HG03565 (cell line): ENCODE results near the gene DAB2IP.
"Not testable (repeated sequence)": the region's sequence is repeated elsewhere in the genome, so short reads cannot be mapped to it uniquely, and the experiment has no call there.

Experiments used
- ATAC-seq: cut with Tn5 transposase; IDR thresholded peaks from one replicate; pipeline ENCODE4 v1.9.1; 2021; ENCODE audit warnings: mild to moderate bottlenecking, moderate library complexity; ENCODE audit not compliant: unreplicated experiment

DAB2IP gene

DNA sequence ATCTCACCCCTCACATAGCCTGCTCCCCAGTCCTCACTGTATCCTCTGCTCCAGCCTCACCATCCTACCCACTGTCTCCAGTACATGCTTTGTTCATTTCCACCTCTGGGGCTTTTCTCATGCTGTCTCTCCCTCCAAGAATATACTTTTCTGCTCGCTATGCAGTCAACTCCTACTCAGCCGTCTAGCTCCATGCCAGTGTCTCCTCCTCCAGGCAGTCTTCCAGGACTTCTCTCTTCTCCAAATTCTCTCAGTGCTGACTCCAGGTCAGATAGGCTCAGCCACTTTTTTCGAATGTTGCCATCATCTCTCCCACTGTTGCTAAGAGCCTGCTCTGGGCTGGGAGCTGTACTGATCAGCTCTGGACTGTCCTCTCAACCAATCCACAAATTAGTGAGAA, 8.0 kb upstream of the DAB2IP start:
- ATAC-seq, result no peak

GRCh38 chr9:121644040-121644439, 7.4 kb upstream of the DAB2IP start:
- ATAC-seq, result not testable (repeated sequence)

DNA sequence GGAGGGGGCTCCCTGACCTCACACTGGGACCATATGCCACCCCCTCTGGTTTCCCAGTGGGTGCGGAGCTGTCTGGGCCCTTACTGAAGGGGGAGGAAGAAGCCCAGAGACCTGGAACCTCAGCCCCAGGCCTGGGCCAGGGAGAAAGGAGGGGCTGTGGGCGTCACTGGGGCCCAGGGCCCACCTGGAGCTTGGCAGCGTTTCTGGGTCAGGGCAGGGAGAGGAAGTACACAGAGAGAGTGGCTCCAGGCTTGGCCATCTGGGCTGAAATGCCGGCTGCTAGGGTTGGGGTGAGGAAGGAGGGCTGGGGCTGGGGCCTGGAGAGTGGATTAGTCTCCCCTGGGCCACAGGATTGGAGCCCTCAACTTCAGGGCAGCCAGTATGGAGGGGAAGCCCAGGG, 6.4 kb upstream of the DAB2IP start:
- no peak for ATAC-seq

GRCh38 chr9:121645853-121646807, 5.3 kb upstream of the DAB2IP start:
- ATAC-seq, result no peak

- ATAC-seq, result no peak
These were observed 4.4 kb upstream of the DAB2IP start for GRCh38 chr9:121646992-121647391.

- ATAC-seq, result no peak
These were observed 3.3 kb upstream of the DAB2IP start for GRCh38 chr9:121648172-121648571.

- no peak for ATAC-seq
These were observed 2.6 kb upstream of the DAB2IP start for GRCh38 chr9:121648799-121649198.

DNA sequence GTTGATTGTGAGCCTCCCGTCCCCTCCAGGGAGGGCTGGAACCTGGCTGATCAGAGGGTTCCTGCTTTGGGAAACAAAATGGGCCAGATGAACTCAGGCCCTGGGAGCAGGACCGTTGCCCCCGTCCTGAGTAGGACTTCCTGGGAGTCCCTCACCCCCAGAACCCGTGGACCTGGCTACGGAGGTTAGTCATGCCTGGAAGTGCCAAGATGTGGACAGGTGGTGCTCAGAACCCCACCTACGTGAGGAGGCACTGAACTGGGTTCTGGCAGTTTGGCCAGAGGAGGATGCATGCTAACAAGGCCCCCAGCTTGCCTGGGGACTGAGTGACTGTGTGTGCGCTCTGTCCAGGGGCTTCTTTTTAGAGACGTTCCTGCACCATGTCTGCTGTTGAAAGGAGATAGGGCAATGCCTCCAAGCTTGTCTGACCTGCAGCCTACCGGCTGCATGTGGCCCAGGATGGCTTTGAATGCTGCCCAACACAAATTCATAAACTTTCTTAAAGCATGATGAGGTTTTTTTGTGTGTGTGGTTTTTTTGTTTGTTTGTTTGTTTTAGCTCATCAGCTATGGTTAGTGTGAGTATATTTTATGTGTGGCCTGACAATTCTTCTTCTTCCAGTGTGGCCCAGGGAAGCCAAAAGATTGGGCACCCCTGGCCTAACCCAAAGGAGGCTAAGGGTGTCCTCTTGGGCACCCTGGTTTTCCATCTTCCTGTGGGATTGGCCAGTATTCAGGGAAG, 1.8 kb upstream of the DAB2IP start:
- ATAC-seq, result no peak

- no peak for ATAC-seq
These were observed 1.0 kb upstream of the DAB2IP start for GRCh38 chr9:121650217-121651007.

DNA sequence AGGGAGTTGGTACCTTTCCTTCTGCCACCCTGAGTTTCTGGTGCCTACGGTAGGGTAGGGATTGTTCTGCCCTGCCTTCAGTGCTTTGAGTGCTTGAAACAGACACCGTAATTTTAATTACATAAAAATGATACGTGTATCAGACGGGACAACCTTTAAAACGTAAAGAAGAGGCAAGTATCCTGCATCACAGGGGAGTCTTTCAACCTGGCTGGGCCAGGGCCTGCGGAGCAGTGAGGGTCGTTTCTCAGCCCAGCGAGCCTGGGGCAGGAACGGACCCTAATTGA, 483 bp upstream of the DAB2IP start:
- no peak for ATAC-seq

GRCh38 chr9:121652021-121652837, 795 bp downstream of the DAB2IP start:
- ATAC-seq, result no peak

GRCh38 chr9:121652838-121653231, 1.4 kb downstream of the DAB2IP start:
- no peak for ATAC-seq

DNA sequence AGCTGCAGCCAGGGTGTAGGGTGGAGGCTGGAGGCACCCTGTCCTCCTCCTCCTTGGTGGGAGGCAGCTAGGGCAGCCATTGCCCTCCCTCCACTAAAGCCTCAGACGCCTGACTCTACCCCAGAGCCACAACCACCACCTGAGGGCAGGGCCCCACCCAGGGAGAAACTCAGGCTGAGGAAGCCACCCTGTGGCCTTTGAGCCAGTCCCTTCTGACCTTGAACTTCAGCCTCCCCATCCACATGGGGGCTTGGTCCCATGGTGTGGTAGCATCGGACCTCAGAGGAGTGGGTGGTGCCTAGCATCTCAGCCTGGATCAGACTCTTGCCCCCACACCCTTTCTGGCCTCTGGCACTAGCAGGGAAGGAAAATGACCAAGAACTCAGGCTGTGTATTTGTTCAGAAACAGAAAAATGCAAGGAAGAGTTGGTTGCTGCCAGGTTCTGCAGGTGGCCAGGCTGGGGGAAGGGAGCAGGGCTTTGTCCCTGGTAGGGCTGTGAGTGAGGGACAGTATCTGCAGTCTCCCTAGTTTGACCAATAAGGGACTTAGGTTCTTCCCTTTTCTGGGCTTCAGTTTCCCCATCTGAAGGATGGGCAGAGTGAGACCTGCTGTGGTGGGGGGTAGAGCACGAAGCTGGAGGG, 3.2 kb downstream of the DAB2IP start:
- ATAC-seq, result no peak

GRCh38 chr9:121655231-121655755, 3.9 kb downstream of the DAB2IP start:
- no peak for ATAC-seq

DNA sequence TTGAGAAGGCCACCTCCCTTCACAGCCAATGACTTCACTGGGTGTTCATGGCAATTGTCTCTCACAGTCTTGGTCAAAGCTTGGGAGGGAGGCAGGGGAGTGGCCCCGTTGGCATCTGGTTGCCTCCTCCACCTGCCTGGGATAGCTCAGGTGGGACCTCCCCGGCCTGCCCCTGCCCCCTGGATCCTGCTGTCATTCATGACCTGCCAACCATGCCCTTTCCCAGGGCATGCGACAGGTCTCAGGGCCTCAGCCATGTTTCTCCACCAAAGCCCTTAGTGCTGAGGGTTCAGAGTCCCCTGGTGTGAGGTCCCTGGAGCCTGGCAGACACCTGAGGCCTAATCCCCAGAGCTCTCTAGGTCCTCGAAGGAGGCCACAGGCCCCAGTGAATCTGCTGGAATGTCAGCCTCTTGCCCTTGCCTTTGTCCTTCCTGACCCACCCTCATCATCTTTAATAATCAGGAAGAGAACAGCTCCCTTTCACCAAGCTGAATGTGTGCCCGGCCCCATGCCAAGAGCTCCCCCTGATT, 5.6 kb downstream of the DAB2IP start:
- ATAC-seq, result no peak

- ATAC-seq, result no peak
These were observed 6.7 kb downstream of the DAB2IP start for GRCh38 chr9:121658166-121658565.

GRCh38 chr9:121658591-121658990, 7.2 kb downstream of the DAB2IP start:
- ATAC-seq, result no peak

DNA sequence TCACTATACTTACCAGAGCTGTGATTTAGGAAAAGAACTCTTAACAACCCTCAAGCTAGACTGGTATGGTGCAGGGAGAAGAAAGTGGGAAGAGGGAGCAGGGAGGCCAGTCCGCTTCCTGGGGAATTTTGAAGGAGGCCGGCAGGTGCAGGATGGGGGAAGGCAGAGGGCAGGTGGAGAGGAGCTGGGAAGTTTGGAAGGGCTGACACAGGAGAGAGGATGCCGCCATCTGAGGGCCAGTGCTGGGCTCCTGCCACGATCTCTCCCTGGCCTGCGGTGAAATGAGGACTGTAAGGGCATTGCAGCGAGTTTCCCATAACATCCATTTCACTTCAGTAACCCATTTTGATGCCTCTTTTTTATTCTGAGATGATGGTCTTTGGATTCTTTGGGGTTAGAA, 8.9 kb downstream of the DAB2IP start:
- no peak for ATAC-seq

DNA sequence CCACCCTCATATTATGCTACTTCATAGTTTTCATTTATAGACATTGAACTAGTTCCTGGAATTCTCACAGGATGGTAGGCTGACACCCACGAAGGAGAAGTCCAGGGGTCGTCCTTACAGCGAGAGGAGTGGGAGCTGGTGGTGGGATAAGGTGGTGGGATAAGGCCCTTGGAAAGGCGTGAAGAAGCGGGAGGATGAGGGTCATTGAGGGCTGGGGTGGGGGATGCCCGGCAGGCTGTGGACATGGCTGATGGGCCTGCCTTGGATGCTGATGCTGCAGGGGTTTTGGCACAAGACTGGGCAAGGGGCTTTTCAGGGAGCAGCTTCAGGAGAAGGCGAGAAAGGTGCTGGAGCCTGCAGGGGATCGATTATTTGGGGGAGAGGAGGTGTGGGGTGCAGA, 9.4 kb downstream of the DAB2IP start:
- no peak for ATAC-seq

DNA sequence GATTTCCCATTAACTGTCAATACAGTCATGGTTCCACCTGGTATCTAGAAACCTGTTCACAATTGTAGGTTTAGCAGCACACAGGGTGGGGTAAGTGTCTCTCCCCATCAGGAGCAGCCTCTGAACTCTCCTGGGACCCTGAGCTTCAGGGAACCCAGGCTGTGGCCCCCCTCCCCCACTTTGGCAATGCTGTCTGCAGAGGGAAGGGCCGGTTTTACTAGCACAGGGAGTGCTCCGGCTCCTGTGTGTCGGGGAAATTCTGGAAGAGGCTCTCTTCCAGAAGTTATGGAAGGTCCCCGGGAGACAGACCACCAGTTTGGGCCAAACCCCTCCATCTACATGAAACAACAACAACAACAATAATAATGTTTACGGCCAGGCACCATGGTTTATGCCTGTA, 9.9 kb downstream of the DAB2IP start:
- no peak for ATAC-seq
